ENCODE measurements around the gene ICAM1. TPM values are rescaled to one million over a fixed set of nuclear protein-coding genes. Genes with fewer than 3 reads are reported as not detected.

ICAM1 gene
- total and polyA plus RNA-seq, 10 of the 15 experiments (the other 5 are each of a cell fraction or from before 2014, with no cell fraction given): 7.6 to 115 (median 60.2) TPM

- TF ChIP-seq PRDM15 (CRISPR knock-in tag; IDR thresholded peaks at IDR 0.05): no peak
- peak; percentile 99 for TF ChIP-seq GATAD2B (conservative IDR thresholded peaks at IDR 0.05; ENCODE audit: low read depth)
- TF ChIP-seq NR2C1 (IDR thresholded peaks at IDR 0.05): no peak
- TF ChIP-seq TARDBP (IDR thresholded peaks at IDR 0.05; ENCODE audit: borderline replicate concordance): 0 out of 2 replicates have a peak, but pooled peaks have one; percentile 41
- no peak for TF ChIP-seq SREBF2 (IDR thresholded peaks at IDR 0.05; ENCODE audit: low read length)
- TF ChIP-seq MEF2B (IDR thresholded peaks at IDR 0.05; ENCODE audit: partially characterized antibody, poor library complexity, severe bottlenecking): no peak
- TF ChIP-seq ASH2L (IDR thresholded peaks at IDR 0.05; ENCODE audit: borderline replicate concordance, low read depth): no peak
- no peak; the same call in 1 of the 2 replicates for TF ChIP-seq RUNX3 (IDR thresholded peaks at IDR 0.05; ENCODE audit: low read length)
- no peak for TF ChIP-seq MYB (IDR thresholded peaks at IDR 0.05; ENCODE audit: borderline replicate concordance, low read depth, low read length)
- peak; percentile 69; the same call in 1 of the 2 replicates for TF ChIP-seq POLR2AphosphoS5 (IDR thresholded peaks at IDR 0.05; ENCODE audit: low read length)
- TF ChIP-seq CTCF (IDR thresholded peaks at IDR 0.05 in 2 of 3, conservative IDR thresholded peaks at IDR 0.05 in 1 of 3; ENCODE audit: control insufficient read depth in 2 of 3, extremely low read depth in 1 of 3, insufficient read depth in 1 of 3, low read depth in 3 of 3, low read length in 3 of 3): peak in 1 of 3 experiments; percentile 7; a peak in 1 of 6 replicates
- no peak for TF ChIP-seq WRNIP1 (IDR thresholded peaks at IDR 0.05; ENCODE audit: borderline replicate concordance, low read depth, low read length)
- 0 out of 4 replicates have a peak, but pooled peaks of 1 of the 2 experiments have one; percentile 32 for TF ChIP-seq CEBPB (IDR thresholded peaks at IDR 0.05; ENCODE audit: borderline replicate concordance in 1 of 2, low read depth in 2 of 2, low read length in 2 of 2)
- TF ChIP-seq POLR2A (IDR thresholded peaks at IDR 0.05; ENCODE audit: low read depth, low read length): peak; percentile 71
- TF ChIP-seq HDAC6 (IDR thresholded peaks at IDR 0.05; ENCODE audit: unreplicated experiment): no peak
- TF ChIP-seq SKIL (IDR thresholded peaks at IDR 0.05; ENCODE audit: low read depth, poor library complexity, severe bottlenecking): no peak
- TF ChIP-seq IKZF2 (IDR thresholded peaks at IDR 0.05): peak in 1 of 2 experiments; percentile 44; a peak in 3 of 4 replicates
- TF ChIP-seq ATF7 (IDR thresholded peaks at IDR 0.05; ENCODE audit: low read depth): no peak
- TF ChIP-seq RAD21 (IDR thresholded peaks at IDR 0.05; ENCODE audit: insufficient read depth, low read depth, low read length): no peak
Observed at GRCh38 chr19:10230173-10230860, 40.6 kb upstream of the ICAM1 start (continued).

All from GM12878 (cell line).